Placental pericyte (primary cell): Measurements from ENCODE around the gene AMZ1. TPM values are rescaled to one million over a fixed set of nuclear protein-coding genes. Genes with fewer than 3 reads are reported as not detected.

Experiments used
- total RNA-seq: library from RNA; depleted of rRNA; stranded (reverse); fragments of >200 nt; gene quantifications from 2 replicates; pipeline ENCODE4 v1.2.3, GENCODE V29; 2012

The AMZ1 gene, protein sequence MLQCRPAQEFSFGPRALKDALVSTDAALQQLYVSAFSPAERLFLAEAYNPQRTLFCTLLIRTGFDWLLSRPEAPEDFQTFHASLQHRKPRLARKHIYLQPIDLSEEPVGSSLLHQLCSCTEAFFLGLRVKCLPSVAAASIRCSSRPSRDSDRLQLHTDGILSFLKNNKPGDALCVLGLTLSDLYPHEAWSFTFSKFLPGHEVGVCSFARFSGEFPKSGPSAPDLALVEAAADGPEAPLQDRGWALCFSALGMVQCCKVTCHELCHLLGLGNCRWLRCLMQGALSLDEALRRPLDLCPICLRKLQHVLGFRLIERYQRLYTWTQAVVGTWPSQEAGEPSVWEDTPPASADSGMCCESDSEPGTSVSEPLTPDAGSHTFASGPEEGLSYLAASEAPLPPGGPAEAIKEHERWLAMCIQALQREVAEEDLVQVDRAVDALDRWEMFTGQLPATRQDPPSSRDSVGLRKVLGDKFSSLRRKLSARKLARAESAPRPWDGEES
- 0.88 and 3.3 TPM in 2 replicates for total RNA-seq

DNA sequence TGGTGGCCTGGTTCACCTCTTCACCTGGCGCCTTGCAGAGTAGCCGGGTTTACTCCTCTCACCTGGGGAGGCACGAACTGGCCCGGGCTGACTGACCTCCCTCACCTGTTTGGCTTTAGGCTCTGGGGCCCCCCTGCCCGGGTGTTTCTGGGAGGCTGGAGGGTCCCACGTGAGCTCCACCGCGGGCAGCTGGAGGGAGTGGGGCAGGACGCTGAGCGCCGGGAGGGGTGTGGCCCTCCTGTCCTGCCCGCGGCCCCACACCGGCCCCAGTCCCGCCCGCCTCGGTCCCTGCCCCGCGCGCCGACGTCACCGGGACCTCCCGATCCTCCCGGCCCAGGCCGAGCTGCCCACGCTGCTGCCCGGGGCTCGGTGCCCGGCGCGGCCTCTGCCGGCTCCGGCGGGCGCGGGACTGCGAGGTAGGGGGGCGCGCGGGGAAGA, at the start of gene AMZ1:
Gene AMZ1, plus strand, starts transcription at position 322 of the 438 bp plus-strand sequence. CDS start 12,250 bp downstream, outside the sequence.

Other genes with a start within 250 kb of the AMZ1 start
- not detected in 2 replicates for gene GRIFIN, start 211.8 kb upstream of the AMZ1 start, total RNA-seq
- 0.88 and 6.9 TPM in 2 replicates for gene LFNG, start 168.4 kb upstream of the AMZ1 start, total RNA-seq
- 17.3 and 42.9 TPM in 2 replicates for gene BRAT1, start 132.7 kb upstream of the AMZ1 start, total RNA-seq
- gene IQCE, start 129.2 kb upstream of the AMZ1 start, total RNA-seq, result 15.5 and 17.6 TPM in 2 replicates
- 51.4 and 93.5 TPM in 2 replicates for gene TTYH3, start 56.2 kb upstream of the AMZ1 start, total RNA-seq
- 44.1 and 49.9 TPM in 2 replicates for gene GNA12, start 156.1 kb downstream of the AMZ1 start, total RNA-seq